DOHH2 (cell line): ENCODE data around the gene P2RX3.
"Not testable (repeated sequence)": the region's sequence is repeated elsewhere in the genome, so short reads cannot be mapped to it uniquely, and the experiment has no call there.

Experiments used
- H3F3A ChIP-seq: fragments of 200-600 bp; sonication (generic), shearing (Covaris generic); 2 replicates; pipeline ENCODE4 v1.6.0; 2016; ENCODE audit warnings: antibody characterized with exemption, mild to moderate bottlenecking; ENCODE audit not compliant: control insufficient read depth, insufficient read depth
- H3K27ac ChIP-seq: fragments of 200-600 bp; sonication (generic); 2 replicates; pipeline ENCODE4 v1.5.1; 2014; ENCODE audit warnings: low read depth, mild to moderate bottlenecking, low read length, moderate library complexity
- H3K27me3 ChIP-seq: fragments of 200-600 bp; sonication (generic); 2 replicates; pipeline ENCODE4 v1.6.1; 2014; ENCODE audit warnings: mild to moderate bottlenecking, low read length, mixed read lengths; ENCODE audit not compliant: control insufficient read depth
- H3K36me3 ChIP-seq: fragments of 200-600 bp; sonication (generic); 2 replicates; pipeline ENCODE4 v1.6.1; 2014; ENCODE audit warnings: mild to moderate bottlenecking, low read length, moderate library complexity, mixed read lengths; ENCODE audit not compliant: control insufficient read depth
- H3K4me1 ChIP-seq: fragments of 200-600 bp; sonication (generic); 2 replicates; pipeline ENCODE4 v1.6.1; 2014; ENCODE audit warnings: mild to moderate bottlenecking, low read length, mixed read lengths; ENCODE audit not compliant: control insufficient read depth
- H3K4me2 ChIP-seq: fragments of 200-600 bp; sonication (generic); 2 replicates; pipeline ENCODE4 v1.6.0; 2014; ENCODE audit warnings: mild to moderate bottlenecking, low read length, moderate library complexity
- H3K4me3 ChIP-seq: fragments of 200-600 bp; sonication (generic); 2 replicates; pipeline ENCODE4 v1.5.1; 2014; ENCODE audit warnings: mild to moderate bottlenecking, low read length, mixed read lengths
- H3K79me2 ChIP-seq: fragments of 200-600 bp; sonication (generic); 2 replicates; pipeline ENCODE4 v1.6.1; 2014; ENCODE audit warnings: mild to moderate bottlenecking, low read length, mixed read lengths; ENCODE audit not compliant: control insufficient read depth
- H3K9me2 ChIP-seq: fragments of 200-600 bp; sonication (generic); replicated peaks from 2 replicates; pipeline ENCODE4 v1.6.1; 2014; ENCODE audit warnings: mild to moderate bottlenecking, low read length, mixed read lengths; ENCODE audit not compliant: control insufficient read depth
- H3K9me3 ChIP-seq: fragments of 200-600 bp; sonication (generic); 2 replicates; pipeline ENCODE4 v1.6.1; 2014; ENCODE audit warnings: antibody characterized with exemption, low read length, mixed read lengths; ENCODE audit not compliant: control insufficient read depth, insufficient read depth
- H4K20me1 ChIP-seq: fragments of 200-600 bp; sonication (generic); 2 replicates; pipeline ENCODE4 v1.6.0; 2014; ENCODE audit warnings: low read depth, mild to moderate bottlenecking, antibody characterized with exemption, low read length, moderate library complexity; ENCODE audit not compliant: control insufficient read depth, insufficient read depth
- CTCF ChIP-seq: fragments of 200-600 bp; sonication (generic); IDR thresholded peaks from one replicate; pipeline ENCODE4 v1.5.1; 2014; ENCODE audit warnings: antibody characterized with exemption, mild to moderate bottlenecking, low read depth, low read length; ENCODE audit not compliant: poor library complexity, severe bottlenecking
- EZH2phosphoT487 ChIP-seq: fragments of 200-600 bp; sonication (generic); IDR thresholded peaks from 2 replicates; pipeline ENCODE4 v1.6.1; 2017; ENCODE audit warnings: borderline replicate concordance, mild to moderate bottlenecking, antibody characterized with exemption, low read length, moderate library complexity, mixed read lengths

The P2RX3 gene

GRCh38 chr11:57336111-57336666 lies 2.0 kb upstream of the P2RX3 start:
- Histone ChIP-seq H3K9me3 (no peaks in the 10 kb centered on the region), H3K79me2 (peaks cover 47% of the 10 kb centered on the region), H3K9me2 (no peaks in the 10 kb centered on the region), H3K27me3 (no peaks in the 10 kb centered on the region), H3K4me1 (peaks cover 21% of the 10 kb centered on the region), H4K20me1 (no peaks in the 10 kb centered on the region), H3K4me3 (peak overlapping the region; percentile 97), H3K27ac (peak overlapping the region; percentile 60), H3K36me3 (peaks cover 43% of the 10 kb centered on the region), H3F3A (no peaks in the 10 kb centered on the region), H3K4me2 (peak overlapping the region; percentile 98)
- TF ChIP-seq CTCF, result no peak
- no peak for TF ChIP-seq EZH2phosphoT487

- H3K4me3 ChIP-seq, H3F3A ChIP-seq, H3K27ac ChIP-seq, H3K27me3 ChIP-seq, H3K9me2 ChIP-seq, H3K9me3 ChIP-seq, H4K20me1 ChIP-seq: not testable (repeated sequence)
- peaks cover 44% of the 10 kb centered on the region for H3K79me2 ChIP-seq
- peaks cover 21% of the 10 kb centered on the region for H3K4me1 ChIP-seq
- peaks cover 36% of the 10 kb centered on the region for H3K36me3 ChIP-seq
- H3K4me2 ChIP-seq, result peak overlapping the region; percentile 98
These were observed 1.3 kb upstream of the P2RX3 start for GRCh38 chr11:57336856-57337255.

- Histone ChIP-seq H3K9me2 (no peaks in the 10 kb centered on the region), H3K9me3 (no peaks in the 10 kb centered on the region), H3K36me3 (peaks cover 12% of the 10 kb centered on the region)
These were observed 1.2 kb downstream of the P2RX3 start for GRCh38 chr11:57339328-57339727.

More at GRCh38 chr11:57339328-57339727, 1.2 kb downstream of the P2RX3 start:
- no peaks in the 10 kb centered on the region for H3F3A ChIP-seq
- peaks cover 15% of the 10 kb centered on the region for H3K4me1 ChIP-seq
- H3K27me3 ChIP-seq, result no peaks in the 10 kb centered on the region
- H3K27ac ChIP-seq, result no peak overlapping the region
- H3K4me2 ChIP-seq, result no peak overlapping the region
- peaks cover 19% of the 10 kb centered on the region for H3K79me2 ChIP-seq
- no peak overlapping the region for H3K4me3 ChIP-seq
- H4K20me1 ChIP-seq, result no peaks in the 10 kb centered on the region
- TF ChIP-seq EZH2phosphoT487 (no peak), CTCF (no peak)
